ENCODE results near the gene PCDHGA2.

PCDHGA2 gene

DNA sequence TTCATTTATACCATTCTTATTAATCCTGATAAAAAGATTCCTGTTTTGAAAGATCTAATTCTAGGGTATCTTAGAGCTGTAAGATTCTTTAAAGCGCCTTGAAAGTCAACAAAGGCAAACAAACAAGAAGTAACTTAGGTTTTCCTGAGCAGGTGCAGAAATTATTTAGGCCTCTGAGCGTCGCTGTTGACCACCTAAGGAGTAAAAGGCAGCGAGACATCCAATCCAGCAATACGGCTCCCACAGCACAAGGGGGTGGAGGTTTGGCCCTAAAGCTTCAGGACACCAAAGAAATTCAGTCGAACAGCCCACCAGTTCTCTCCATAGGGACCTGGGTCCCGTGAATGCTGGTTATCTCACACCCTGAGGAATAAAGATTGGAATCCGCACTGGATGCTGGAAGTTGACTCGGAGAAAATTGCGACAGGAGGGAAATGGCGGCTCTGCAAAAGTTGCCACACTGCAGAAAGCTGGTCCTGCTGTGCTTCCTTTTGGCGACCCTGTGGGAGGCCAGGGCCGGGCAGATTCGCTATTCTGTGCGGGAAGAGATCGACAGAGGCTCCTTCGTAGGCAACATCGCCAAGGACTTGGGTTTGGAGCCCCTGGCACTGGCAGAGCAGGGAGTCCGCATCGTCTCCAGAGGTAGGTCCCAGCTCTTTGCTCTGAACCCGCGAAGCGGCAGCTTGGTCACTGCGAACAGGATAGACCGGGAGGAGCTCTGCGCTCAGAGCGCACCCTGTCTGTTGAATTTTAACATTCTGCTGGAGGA lies at the start of gene PCDHGA2:
TSS of gene PCDHGA2 (plus strand) at position 223 of the 769 bp plus-strand sequence.
- Histone ChIP-seq H2AFZ (ENCODE audit: low read depth) (no peak within 1 kb of the TSS), H3K9ac (no peak within 1 kb of the TSS), H3K36me3 (ENCODE audit: insufficient read depth) (no peaks in the 10 kb centered on the region), H3K79me2 (ENCODE audit: insufficient read depth, low read depth) (no peaks in the 10 kb centered on the region), H3K27ac (no peak within 1 kb of the TSS), H3K4me2 (no peak within 1 kb of the TSS), H4K20me1 (ENCODE audit: insufficient read depth) (no peaks in the 10 kb centered on the region), H3K27me3 (ENCODE audit: insufficient read depth, low read depth) (no peaks in the 10 kb centered on the region), H3K4me3 (IDR thresholded peaks at IDR 0.05; ENCODE audit: insufficient read depth, low read depth, low read length) (no peak within 1 kb of the TSS), H3K4me1 (ENCODE audit: low read depth, poor library complexity, severe bottlenecking) (no peaks in the 10 kb centered on the region)
- TF ChIP-seq, protein P1, sequence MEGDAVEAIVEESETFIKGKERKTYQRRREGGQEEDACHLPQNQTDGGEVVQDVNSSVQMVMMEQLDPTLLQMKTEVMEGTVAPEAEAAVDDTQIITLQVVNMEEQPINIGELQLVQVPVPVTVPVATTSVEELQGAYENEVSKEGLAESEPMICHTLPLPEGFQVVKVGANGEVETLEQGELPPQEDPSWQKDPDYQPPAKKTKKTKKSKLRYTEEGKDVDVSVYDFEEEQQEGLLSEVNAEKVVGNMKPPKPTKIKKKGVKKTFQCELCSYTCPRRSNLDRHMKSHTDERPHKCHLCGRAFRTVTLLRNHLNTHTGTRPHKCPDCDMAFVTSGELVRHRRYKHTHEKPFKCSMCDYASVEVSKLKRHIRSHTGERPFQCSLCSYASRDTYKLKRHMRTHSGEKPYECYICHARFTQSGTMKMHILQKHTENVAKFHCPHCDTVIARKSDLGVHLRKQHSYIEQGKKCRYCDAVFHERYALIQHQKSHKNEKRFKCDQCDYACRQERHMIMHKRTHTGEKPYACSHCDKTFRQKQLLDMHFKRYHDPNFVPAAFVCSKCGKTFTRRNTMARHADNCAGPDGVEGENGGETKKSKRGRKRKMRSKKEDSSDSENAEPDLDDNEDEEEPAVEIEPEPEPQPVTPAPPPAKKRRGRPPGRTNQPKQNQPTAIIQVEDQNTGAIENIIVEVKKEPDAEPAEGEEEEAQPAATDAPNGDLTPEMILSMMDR (conservative IDR thresholded peaks at IDR 0.05; ENCODE audit: low read depth, low read length) = 0 out of 2 replicates have a peak, but pooled peaks have one; percentile 14

DNA sequence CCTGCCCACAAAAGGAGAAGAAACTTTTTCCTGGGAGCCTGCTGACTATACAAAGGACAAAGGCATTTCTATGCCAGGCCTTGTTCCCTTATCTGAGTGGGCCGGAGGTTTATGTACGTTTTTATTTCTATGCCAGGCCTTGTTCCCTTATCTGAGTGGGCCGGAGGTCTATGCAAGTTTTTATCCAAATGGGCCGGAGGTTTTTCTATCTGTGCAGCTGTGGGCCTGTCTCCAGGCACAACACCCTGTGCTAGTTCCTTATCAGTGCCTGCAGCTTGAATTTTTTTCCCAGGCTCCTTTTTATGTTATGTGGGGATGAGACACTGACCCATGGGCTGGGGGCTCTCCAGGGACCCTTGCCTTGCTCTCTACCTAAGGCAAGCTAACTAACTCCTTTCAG lies 40.2 kb upstream of the PCDHGA2 start:
- no peak overlapping the region for H3K27ac ChIP-seq

DNA sequence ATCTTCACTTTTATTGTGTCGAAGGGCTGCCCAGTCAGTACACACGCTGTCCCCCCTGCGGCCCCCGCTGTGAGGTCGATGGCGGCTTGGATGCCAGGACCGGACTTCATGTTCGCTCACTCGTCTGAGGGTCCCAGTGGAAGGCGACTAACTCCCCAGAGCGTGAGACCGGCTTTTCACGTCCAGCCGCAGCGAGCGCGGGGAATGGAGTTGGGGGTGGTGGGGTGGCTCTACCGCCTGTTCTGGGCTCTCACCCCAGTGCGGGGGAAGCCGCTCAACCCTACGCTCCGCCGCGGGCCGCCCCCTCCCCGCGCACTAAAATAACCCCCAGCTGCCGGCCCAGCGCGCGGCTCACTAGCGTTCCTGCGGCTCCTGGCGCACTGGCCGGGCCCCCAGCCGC lies 34.8 kb upstream of the PCDHGA2 start, which contains the start of gene SLC25A2:
TSS of gene SLC25A2 (minus strand) at position 294 of the 400 bp plus-strand sequence. CDS start at position 110, 184 bp downstream.
- no peak within 1 kb of the TSS for H3K4me2 ChIP-seq
- no peak within 1 kb of the TSS for H3K27ac ChIP-seq
- H4K20me1 ChIP-seq (ENCODE audit: insufficient read depth) = no peaks in the 10 kb centered on the region
- TF ChIP-seq, protein P1 (conservative IDR thresholded peaks at IDR 0.05; ENCODE audit: low read depth, low read length) = no peak
- H3K27me3 ChIP-seq (ENCODE audit: insufficient read depth, low read depth) = no peaks in the 10 kb centered on the region
- no peak within 1 kb of the TSS for H2AFZ ChIP-seq (ENCODE audit: low read depth)
- no peaks in the 10 kb centered on the region for H3K79me2 ChIP-seq (ENCODE audit: insufficient read depth, low read depth)
- no peak within 1 kb of the TSS for H3K9ac ChIP-seq
- no peaks in the 10 kb centered on the region for H3K4me1 ChIP-seq (ENCODE audit: low read depth, poor library complexity, severe bottlenecking)
- no peaks in the 10 kb centered on the region for H3K36me3 ChIP-seq (ENCODE audit: insufficient read depth)
- H3K4me3 ChIP-seq (IDR thresholded peaks at IDR 0.05; ENCODE audit: insufficient read depth, low read depth, low read length) = no peak within 1 kb of the TSS

More for the DNA sequence above, 40.2 kb upstream of the PCDHGA2 start:
- Histone ChIP-seq H3K79me2 (ENCODE audit: insufficient read depth, low read depth) (no peaks in the 10 kb centered on the region), H2AFZ (ENCODE audit: low read depth) (no peak overlapping the region), H3K4me1 (ENCODE audit: low read depth, poor library complexity, severe bottlenecking) (no peaks in the 10 kb centered on the region), H4K20me1 (ENCODE audit: insufficient read depth) (no peaks in the 10 kb centered on the region), H3K4me3 (IDR thresholded peaks at IDR 0.05; ENCODE audit: insufficient read depth, low read depth, low read length) (no peak overlapping the region), H3K27me3 (ENCODE audit: insufficient read depth, low read depth) (no peaks in the 10 kb centered on the region), H3K4me2 (no peak overlapping the region), H3K9ac (no peak overlapping the region), H3K36me3 (ENCODE audit: insufficient read depth) (no peaks in the 10 kb centered on the region)
- TF ChIP-seq, protein P1 (conservative IDR thresholded peaks at IDR 0.05; ENCODE audit: low read depth, low read length) = no peak

DNA sequence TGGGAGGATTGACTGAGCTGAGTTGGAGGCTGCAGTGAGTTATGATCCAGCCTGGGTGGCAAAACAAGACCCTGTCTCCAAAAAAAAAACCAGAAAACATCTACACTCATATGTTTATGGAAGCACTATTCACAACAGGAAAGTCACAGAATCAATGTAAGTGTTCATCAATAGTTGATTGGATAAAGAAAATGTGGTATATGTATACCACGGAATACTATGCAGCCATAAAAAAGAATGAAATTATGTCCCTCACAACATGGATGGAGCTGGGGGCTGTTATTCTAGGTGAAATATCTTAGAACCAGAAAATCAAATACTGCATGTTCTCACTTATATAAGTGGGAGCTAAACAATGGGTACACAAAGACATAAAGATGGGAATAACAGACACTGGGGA lies 31.9 kb upstream of the PCDHGA2 start:
- H3K4me1 ChIP-seq (ENCODE audit: low read depth, poor library complexity, severe bottlenecking) = no peaks in the 10 kb centered on the region
- no peak overlapping the region for H3K9ac ChIP-seq
- H2AFZ ChIP-seq (ENCODE audit: low read depth) = no peak overlapping the region
- no peaks in the 10 kb centered on the region for H3K79me2 ChIP-seq (ENCODE audit: insufficient read depth, low read depth)
- H4K20me1 ChIP-seq (ENCODE audit: insufficient read depth) = no peaks in the 10 kb centered on the region
- TF ChIP-seq, protein P1 (conservative IDR thresholded peaks at IDR 0.05; ENCODE audit: low read depth, low read length) = no peak
- H3K4me2 ChIP-seq = no peak overlapping the region
- H3K36me3 ChIP-seq (ENCODE audit: insufficient read depth) = no peaks in the 10 kb centered on the region
- no peak overlapping the region for H3K4me3 ChIP-seq (IDR thresholded peaks at IDR 0.05; ENCODE audit: insufficient read depth, low read depth, low read length)
- no peak overlapping the region for H3K27ac ChIP-seq
- no peaks in the 10 kb centered on the region for H3K27me3 ChIP-seq (ENCODE audit: insufficient read depth, low read depth)

All from KMS-11 (cell line).